ENCODE results near the gene SLC35E1. TPM values are rescaled to one million over a fixed set of nuclear protein-coding genes. Genes with fewer than 3 reads are reported as not detected.
"Not testable (repeated sequence)": the region's sequence is repeated elsewhere in the genome, so short reads cannot be mapped to it uniquely, and the experiment has no call there.

Gene SLC35E1
- total RNA-seq, 1 donor from 2014 or later = 23.5 TPM

- no peak for ATAC-seq
- no peak for DNase-seq (ENCODE audit: missing footprints)
- intact Hi-C loops (cut with DNase I) = no loop called here
Measured at GRCh38 chr19:16518483-16519229, 53.6 kb downstream of the SLC35E1 start.

- ATAC-seq (no peak), DNase-seq (ENCODE audit: missing footprints) (no peak)
- intact Hi-C loops (cut with DNase I) = no loop called here
Measured at GRCh38 chr19:16518061-16518460, 54.2 kb downstream of the SLC35E1 start.

GRCh38 chr19:16516923-16517610 lies 55.1 kb downstream of the SLC35E1 start:
- DNase-seq (ENCODE audit: missing footprints) (no peak), ATAC-seq (no peak)
- intact Hi-C loops (cut with DNase I) = no loop called here

- intact Hi-C loops (cut with DNase I) = no loop called here
- ATAC-seq (no peak), DNase-seq (ENCODE audit: missing footprints) (no peak)
Measured at GRCh38 chr19:16516381-16516780, 55.8 kb downstream of the SLC35E1 start.

GRCh38 chr19:16514383-16515019 lies 57.7 kb downstream of the SLC35E1 start:
- no peak for DNase-seq (ENCODE audit: missing footprints)
- ATAC-seq = no peak
- intact Hi-C loops (cut with DNase I) = no loop called here

- ATAC-seq = not testable (repeated sequence)
Measured at GRCh38 chr19:16512611-16513010, 59.6 kb downstream of the SLC35E1 start.

GRCh38 chr19:16509141-16510061 lies 62.8 kb downstream of the SLC35E1 start:
- no peak for DNase-seq (ENCODE audit: missing footprints)
- intact Hi-C loops (cut with DNase I) = no loop called here

More at GRCh38 chr19:16512611-16513010, 59.6 kb downstream of the SLC35E1 start:
- intact Hi-C loops (cut with DNase I); DNase-seq (ENCODE audit: missing footprints): not testable (repeated sequence)

GRCh38 chr19:16508546-16508945 lies 63.7 kb downstream of the SLC35E1 start:
- intact Hi-C loops (cut with DNase I) = no loop called here
- DNase-seq (ENCODE audit: missing footprints) (no peak), ATAC-seq (no peak)

More at GRCh38 chr19:16509141-16510061, 62.8 kb downstream of the SLC35E1 start:
- ATAC-seq = peak; percentile 87

GRCh38 chr19:16506961-16507360 lies 65.3 kb downstream of the SLC35E1 start:
- DNase-seq (ENCODE audit: missing footprints) = no peak
- ATAC-seq = no peak
- intact Hi-C loops (cut with DNase I) = no loop called here

GRCh38 chr19:16506161-16506560 lies 66.1 kb downstream of the SLC35E1 start:
- DNase-seq (ENCODE audit: missing footprints); intact Hi-C loops (cut with DNase I); ATAC-seq: not testable (repeated sequence)

GRCh38 chr19:16504271-16504670 lies 67.9 kb downstream of the SLC35E1 start:
- no peak for DNase-seq (ENCODE audit: missing footprints)
- intact Hi-C loops (cut with DNase I) = no loop called here
- ATAC-seq = no peak

Other genes starting within 250 kb of the SLC35E1 start
- 73.1 TPM for gene KLF2, start 247.6 kb downstream of the SLC35E1 start, total RNA-seq
- 64.7 TPM for gene EPS15L1, start 100.4 kb downstream of the SLC35E1 start, total RNA-seq
- gene CALR3, start 76.2 kb downstream of the SLC35E1 start, total RNA-seq = not detected
- 3.3 TPM for gene C19orf44, start 76.0 kb downstream of the SLC35E1 start, total RNA-seq
- 17.3 TPM for gene CHERP, start 30.0 kb downstream of the SLC35E1 start, total RNA-seq
- gene MED26, start 55.8 kb upstream of the SLC35E1 start, total RNA-seq = 6.1 TPM
- gene SMIM7, start 87.7 kb upstream of the SLC35E1 start, total RNA-seq = 30.8 TPM
- 42.7 TPM for gene TMEM38A, start 88.7 kb upstream of the SLC35E1 start, total RNA-seq
- gene NWD1, start 147.4 kb upstream of the SLC35E1 start, total RNA-seq = not detected